HuH-7 (cell line): ENCODE results near the gene ADAP2.
"Not testable (repeated sequence)": the region's sequence is repeated elsewhere in the genome, so short reads cannot be mapped to it uniquely, and the experiment has no call there.

Source experiments
- DNase-seq: peaks from one replicate; pipeline ENCODE4 v3.0.0; 2011; ENCODE audit warnings: low spot score

The ADAP2 gene, protein sequence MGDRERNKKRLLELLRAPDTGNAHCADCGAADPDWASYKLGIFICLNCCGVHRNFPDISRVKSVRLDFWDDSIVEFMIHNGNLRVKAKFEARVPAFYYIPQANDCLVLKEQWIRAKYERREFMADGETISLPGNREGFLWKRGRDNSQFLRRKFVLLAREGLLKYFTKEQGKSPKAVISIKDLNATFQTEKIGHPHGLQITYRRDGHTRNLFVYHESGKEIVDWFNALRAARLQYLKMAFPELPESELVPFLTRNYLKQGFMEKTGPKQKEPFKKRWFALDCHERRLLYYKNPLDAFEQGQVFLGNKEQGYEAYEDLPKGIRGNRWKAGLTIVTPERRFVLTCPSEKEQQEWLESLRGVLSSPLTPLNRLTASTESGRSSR

DNA sequence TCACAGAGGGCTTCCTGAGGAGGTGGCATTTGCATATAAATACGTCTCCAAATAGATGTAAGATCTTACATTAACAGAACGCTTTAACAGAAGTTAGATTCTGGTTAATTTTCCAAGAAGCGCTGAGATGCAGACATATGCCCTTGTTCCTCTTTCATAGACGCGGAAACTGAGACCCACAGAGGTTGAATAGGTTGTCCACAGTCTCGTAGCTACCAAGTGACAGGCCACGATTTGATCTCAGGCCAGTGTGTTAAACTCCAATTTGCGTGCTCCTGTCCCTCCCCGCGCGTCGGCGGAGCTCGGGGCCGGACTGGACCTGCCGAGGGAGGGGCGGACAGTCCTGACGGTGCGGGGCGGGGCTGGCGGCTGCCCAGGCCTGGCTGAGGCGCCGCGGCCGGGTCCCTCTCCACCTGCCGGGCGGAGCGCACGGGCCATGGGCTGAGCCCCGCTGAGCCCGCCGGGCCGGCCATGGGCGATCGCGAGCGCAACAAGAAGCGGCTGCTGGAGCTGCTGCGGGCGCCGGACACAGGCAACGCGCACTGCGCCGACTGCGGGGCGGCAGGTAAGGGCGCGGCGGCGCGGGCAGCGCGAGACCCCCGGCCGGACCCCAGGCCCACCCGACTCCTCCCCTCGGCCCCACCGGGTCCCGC, at the start of gene ADAP2:
TSS of gene ADAP2 (plus strand) at position 402 of the 653 bp plus-strand sequence. CDS start at position 472, 70 bp downstream.
- peak; percentile 53 for DNase-seq

DNA sequence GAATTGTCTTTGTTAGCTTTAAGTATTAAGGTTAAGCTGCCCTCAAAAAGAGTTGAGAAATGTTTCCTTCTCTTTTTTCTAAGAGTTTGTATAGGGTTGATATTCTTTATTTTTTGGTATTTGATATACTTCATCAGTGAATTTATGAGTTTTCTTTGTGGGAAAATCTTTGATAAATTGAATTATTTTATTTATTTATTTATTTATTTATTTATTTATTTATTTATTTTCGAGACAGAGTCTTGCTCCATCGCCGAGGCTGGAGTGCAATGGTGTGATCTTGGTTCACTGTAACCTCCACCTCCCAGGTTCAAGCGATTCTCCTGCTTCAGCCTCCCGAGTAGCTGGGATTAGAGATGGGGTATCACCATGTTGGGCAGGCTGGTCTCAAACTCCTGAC, 35.6 kb upstream of the ADAP2 start:
- no peak for DNase-seq

- DNase-seq, result no peak
Measured at GRCh38 chr17:30894236-30894635, 27.5 kb upstream of the ADAP2 start.

- DNase-seq, result no peak
Measured at GRCh38 chr17:30897311-30897710, 24.4 kb upstream of the ADAP2 start.

GRCh38 chr17:30905742-30906100, 16.0 kb upstream of the ADAP2 start:
- DNase-seq, result no peak

GRCh38 chr17:30906101-30906911, 15.4 kb upstream of the ADAP2 start, which contains the start of gene TEFM:
TEFM (minus strand) TSS chr17:30906238; CDS start chr17:30906198, 40 bp downstream.
- peak; percentile 74 for DNase-seq

- DNase-seq, result no peak
Measured at GRCh38 chr17:30908717-30909420, 12.9 kb upstream of the ADAP2 start.

- DNase-seq, result not testable (repeated sequence)
Measured at GRCh38 chr17:30910151-30910550, 11.6 kb upstream of the ADAP2 start.

GRCh38 chr17:30913955-30914354, 7.8 kb upstream of the ADAP2 start:
- DNase-seq, result no peak

DNA sequence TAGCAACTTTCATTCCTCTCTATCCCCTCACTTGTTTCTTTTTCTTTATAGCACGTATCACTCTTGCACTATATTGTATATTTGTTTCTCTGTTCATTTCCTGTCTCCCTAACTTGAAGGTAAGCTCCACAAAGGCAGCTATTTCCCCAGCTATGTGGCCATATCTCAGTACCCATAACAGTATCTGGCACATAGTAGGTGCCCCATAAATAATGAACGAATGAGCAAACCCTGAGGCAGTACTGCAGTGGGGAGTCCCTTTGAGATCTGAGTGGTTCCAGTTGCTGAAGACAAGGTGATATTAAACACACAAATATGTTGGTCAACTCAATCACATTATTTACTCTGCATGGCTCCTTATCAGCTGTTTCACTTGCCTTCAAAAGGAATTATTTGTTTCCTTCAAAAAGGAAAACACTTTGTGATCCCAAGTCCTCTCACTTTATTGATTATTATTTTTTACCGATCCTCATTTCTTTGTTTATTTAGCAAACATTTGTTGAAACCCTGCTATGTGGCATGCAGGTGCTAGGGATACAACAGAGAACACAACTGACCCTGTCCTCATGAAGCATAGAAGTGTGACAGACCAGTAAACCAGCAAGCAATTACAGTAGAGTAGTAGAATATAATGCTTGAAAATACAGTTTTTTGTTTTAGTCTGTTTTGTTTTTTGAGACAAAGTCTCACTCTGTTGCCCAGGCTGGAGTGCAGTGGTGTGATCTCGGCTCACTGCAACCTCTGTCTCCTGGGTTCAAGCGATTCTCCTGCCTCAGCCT, 5.7 kb upstream of the ADAP2 start:
- DNase-seq, result peak; percentile 72

GRCh38 chr17:30917050-30917449, 4.7 kb upstream of the ADAP2 start:
- DNase-seq, result no peak

GRCh38 chr17:30920282-30920681, 1.5 kb upstream of the ADAP2 start:
- peak; percentile 67 for DNase-seq

DNA sequence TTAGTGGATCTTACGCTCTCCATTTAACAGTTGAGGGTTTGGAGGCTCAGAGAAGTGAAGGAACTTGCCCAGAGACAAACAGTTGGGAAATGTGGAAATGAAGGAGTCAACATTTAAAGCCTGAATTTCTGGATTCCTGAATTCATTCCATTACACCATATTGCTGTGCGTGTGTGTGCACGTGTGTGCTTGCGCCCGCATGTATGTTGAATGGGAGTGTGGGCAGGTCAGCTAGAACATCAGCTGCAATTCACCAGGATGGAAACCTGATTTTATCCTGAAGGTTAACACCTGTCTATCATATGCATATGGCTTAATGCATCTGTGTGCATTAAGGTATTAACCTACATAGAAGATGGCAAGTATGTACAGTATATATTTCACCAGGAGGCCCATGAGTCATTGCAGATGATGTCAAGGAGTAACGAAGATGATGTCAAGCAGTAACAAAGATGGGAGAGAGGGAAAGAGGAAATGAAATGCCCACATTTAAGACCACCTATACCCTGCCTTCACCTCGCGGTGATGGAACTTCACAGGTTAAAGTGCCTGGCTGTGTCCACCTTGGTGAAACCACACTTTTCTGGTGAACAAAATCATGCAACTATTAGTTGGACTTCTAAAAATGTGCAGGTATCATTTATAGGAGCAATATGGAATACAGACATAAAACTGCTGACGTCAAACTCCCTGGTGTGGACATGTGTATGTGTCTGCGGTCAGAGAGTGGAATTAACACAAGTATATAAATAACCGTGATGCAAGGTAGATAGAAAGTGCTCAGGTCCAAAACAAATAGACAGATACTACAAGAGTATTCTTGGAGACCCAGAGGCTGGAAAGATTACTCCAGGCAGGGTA, 832 bp upstream of the ADAP2 start:
- DNase-seq, result no peak

DNA sequence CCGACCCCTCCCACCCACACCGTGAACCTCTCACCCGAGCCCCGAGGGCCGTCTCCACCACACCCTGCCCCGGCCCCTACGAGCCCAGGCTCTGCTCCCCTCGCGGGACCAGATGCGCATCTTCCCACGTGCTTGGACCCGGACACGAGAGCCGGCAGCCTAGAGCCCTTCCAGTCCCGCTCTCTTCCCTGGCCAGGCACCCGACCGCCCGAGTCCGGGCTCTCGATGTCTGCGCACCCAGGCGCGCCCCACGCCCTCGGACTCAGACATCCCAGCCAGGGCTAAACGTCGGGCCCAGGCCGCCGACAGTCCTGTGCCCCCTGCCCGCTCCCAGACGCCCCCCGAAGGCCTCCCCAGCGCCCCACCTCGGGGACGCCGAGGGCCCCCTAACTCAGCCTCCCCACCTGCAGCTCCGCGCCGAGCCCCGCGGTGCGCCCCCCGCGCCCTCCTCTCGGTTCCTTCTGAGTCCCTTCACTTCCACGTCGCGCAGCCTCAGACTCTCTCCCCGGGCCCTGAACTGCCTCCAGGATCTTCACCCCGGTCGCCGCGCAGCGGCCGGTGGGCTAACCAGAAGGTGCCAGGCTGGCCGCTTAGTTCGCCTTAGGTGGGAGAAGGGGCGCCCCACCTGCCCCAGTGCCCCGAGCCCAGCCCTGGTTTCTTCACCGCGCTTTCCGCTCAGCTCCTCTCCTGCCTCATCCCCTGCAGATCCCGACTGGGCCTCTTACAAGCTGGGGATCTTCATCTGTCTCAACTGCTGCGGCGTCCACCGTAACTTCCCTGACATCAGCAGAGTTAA, 688 bp downstream of the ADAP2 start:
- DNase-seq, result no peak

DNA sequence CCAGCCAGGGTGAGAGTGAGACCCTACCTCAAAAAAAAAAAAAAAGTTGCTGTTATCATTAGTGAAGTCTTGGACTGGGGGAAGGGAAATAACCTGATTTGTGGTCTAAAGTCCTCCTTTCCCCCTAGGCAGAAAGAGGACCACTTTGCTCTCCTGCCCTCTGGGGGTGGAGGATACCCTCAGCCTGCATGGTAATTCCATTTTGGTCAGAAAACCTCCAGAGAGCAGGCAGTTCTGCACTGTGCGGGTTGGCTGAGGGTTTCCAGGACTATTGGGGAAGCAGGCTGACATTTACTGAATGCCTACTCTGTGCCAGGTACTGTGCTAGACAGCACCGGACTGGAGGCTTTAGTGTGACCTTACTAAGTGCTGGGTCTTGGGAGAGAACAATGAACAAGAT, 2.6 kb downstream of the ADAP2 start:
- DNase-seq, result no peak

- DNase-seq, result no peak
Measured at GRCh38 chr17:30926516-30926915, 4.8 kb downstream of the ADAP2 start.

- DNase-seq, result no peak
Measured at GRCh38 chr17:30927756-30928155, 6.0 kb downstream of the ADAP2 start.

- DNase-seq, result no peak
Measured at GRCh38 chr17:30928584-30928983, 6.8 kb downstream of the ADAP2 start.

GRCh38 chr17:30929081-30929633, 7.4 kb downstream of the ADAP2 start:
- no peak for DNase-seq
